ENCODE data around the gene UBASH3B.
"Not testable (repeated sequence)": the region's sequence is repeated elsewhere in the genome, so short reads cannot be mapped to it uniquely, and the experiment has no call there.

Gene UBASH3B

GRCh38 chr11:122852074-122852795, 196.7 kb downstream of the UBASH3B start:
- peak; percentile 49 for DNase-seq (ENCODE audit: low spot score)

GRCh38 chr11:122852796-122853160, 197.3 kb downstream of the UBASH3B start:
- no peak for DNase-seq (ENCODE audit: low spot score)

GRCh38 chr11:122853261-122853660, 197.7 kb downstream of the UBASH3B start:
- DNase-seq (ENCODE audit: low spot score): no peak

- peak; percentile 66 for DNase-seq (ENCODE audit: low spot score)
Observed at GRCh38 chr11:122853971-122854446, 198.5 kb downstream of the UBASH3B start.

GRCh38 chr11:122861631-122862030, 206.1 kb downstream of the UBASH3B start:
- no peak for DNase-seq (ENCODE audit: low spot score)

GRCh38 chr11:122862091-122862490, 206.6 kb downstream of the UBASH3B start:
- DNase-seq (ENCODE audit: low spot score): no peak

- DNase-seq (ENCODE audit: low spot score): not testable (repeated sequence)
Observed at GRCh38 chr11:122863154-122863553, 207.6 kb downstream of the UBASH3B start.

GRCh38 chr11:122863704-122864326, 208.3 kb downstream of the UBASH3B start:
- peak; percentile 22 for DNase-seq (ENCODE audit: low spot score)

All from CD4-positive, alpha-beta T cell treated with Interleukin-6 at 100 ng/mL for 8 hours (primary cell).